Fibroblast of villous mesenchyme (primary cell): ENCODE results near the gene OMA1. TPM values are rescaled to one million over a fixed set of nuclear protein-coding genes. Genes with fewer than 3 reads are reported as not detected.

Experiments
- DNase-seq: peaks from one replicate; pipeline ENCODE4 v3.0.0-alpha.2; 2010; ENCODE audit warnings: low read depth
- H3K4me3 ChIP-seq: 2 replicates; pipeline ENCODE4 v1.5.1; 2011; ENCODE audit warnings: low read depth, mild to moderate bottlenecking, low read length
- CTCF ChIP-seq: IDR thresholded peaks from 2 replicates; pipeline ENCODE4 v1.5.1; 2012; ENCODE audit warnings: low read depth, mild to moderate bottlenecking, low read length; ENCODE audit not compliant: insufficient read depth
- total RNA-seq: library from RNA; depleted of rRNA; stranded (reverse); fragments of >200 nt; gene quantifications from 2 replicates; pipeline ENCODE4 v1.2.3, GENCODE V29; 2012

OMA1 gene
- total RNA-seq, 1 donor: 26.8 TPM

- peak; percentile 4 for DNase-seq
- no peak overlapping the region for H3K4me3 ChIP-seq
- no peak for TF ChIP-seq CTCF
Observed at GRCh38 chr1:58477390-58477789, 69.1 kb downstream of the OMA1 start.

- no peak for TF ChIP-seq CTCF
- DNase-seq: no peak
- no peak overlapping the region for H3K4me3 ChIP-seq
Observed at GRCh38 chr1:58476179-58476578, 70.3 kb downstream of the OMA1 start.

DNA sequence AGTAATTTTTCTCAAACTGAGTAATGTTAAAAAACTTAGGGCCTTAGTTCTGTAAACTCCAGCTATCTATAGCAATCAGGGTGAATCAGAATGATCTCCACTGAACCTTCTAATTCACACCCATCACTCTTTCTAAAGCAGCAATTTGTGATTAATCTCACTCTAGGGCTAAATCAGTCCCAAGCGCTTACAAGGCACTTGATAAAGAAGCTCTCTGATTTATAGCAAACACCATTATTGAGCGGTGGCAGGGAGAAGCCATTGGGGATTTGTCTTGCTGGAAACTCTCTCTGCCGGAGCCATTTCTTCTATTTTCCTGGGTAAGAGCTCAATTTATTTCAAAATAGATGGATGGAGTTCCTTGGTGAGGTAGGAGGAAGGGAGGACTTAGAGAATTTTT, 77.0 kb downstream of the OMA1 start:
- TF ChIP-seq CTCF: no peak
- H3K4me3 ChIP-seq: no peak overlapping the region
- no peak for DNase-seq

DNA sequence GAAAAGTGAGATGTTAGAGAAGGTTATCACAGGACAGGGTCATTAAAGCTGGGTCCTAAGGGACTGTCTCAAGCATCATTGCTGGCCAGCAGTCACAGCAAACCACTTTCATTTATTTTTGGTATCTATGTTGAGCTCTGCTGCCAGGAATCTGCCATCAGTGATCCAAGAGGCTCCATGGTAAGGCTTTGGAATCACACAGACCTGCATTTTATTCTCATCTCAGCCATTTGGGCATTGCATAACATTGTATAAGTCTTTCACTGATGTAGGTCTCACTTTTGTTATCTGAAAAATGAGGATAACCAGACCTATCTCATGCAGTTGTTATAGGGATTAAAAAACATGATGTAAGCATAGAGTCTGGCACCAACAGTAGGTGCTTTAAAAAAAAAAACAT, 77.5 kb downstream of the OMA1 start:
- DNase-seq: peak; percentile 4

GRCh38 chr1:58468612-58469011, 77.9 kb downstream of the OMA1 start:
- no peak for DNase-seq
- TF ChIP-seq CTCF: no peak
- H3K4me3 ChIP-seq: no peak overlapping the region

More for the DNA sequence above, 77.5 kb downstream of the OMA1 start:
- TF ChIP-seq CTCF: no peak
- no peak overlapping the region for H3K4me3 ChIP-seq

DNA sequence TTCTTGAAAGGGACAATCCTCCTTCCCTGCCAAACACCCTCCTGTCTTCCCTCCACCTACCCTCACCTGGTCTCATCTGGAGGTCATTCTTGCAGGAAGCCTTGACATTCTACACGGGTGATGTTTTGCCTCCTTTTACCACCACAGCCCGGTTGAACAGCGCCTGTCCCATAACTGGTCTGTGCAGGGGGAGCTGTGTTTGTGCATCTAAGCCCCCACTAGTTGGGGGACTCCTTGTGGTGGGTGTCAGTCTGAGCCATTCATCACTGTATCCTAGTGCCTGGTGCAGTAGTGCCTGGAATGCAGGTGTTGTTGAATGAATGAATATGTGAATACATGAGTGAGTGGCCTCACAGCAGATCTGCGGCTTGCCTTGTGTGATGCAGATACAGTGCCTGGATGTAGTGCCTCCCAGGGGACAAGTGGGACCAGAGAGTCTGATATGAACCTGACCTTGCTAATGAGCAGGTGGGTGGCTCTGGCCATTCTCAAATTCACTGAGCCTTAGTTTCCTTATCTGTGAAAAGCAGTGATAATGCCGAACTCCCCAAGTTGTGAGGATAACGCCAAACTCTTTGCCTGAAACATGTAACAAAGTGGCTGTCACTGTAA, 79.8 kb downstream of the OMA1 start:
- no peak overlapping the region for H3K4me3 ChIP-seq
- no peak for DNase-seq
- no peak for TF ChIP-seq CTCF

GRCh38 chr1:58465825-58466629, 80.5 kb downstream of the OMA1 start:
- TF ChIP-seq CTCF: no peak
- no peak for DNase-seq
- H3K4me3 ChIP-seq: no peak overlapping the region
